Neural cell (in vitro differentiated cells): ENCODE measurements around the gene PRKD1. TPM values are rescaled to one million over a fixed set of nuclear protein-coding genes. Genes with fewer than 3 reads are reported as not detected.

Source experiments
- H2AFZ ChIP-seq: fragments of 200-600, 300-800 bp; sonication (generic), shearing (Covaris generic); 2 replicates; pipeline ENCODE4 v1.6.0; 2014; ENCODE audit warnings: low read depth, mild to moderate bottlenecking, antibody characterized with exemption, low read length, moderate library complexity
- H3F3A ChIP-seq: fragments of 200-600 bp; shearing (Covaris generic); 2 replicates; pipeline ENCODE4 v1.6.1; 2016; ENCODE audit warnings: mild to moderate bottlenecking, moderate library complexity, mixed read lengths, antibody characterized with exemption, low read length; ENCODE audit not compliant: insufficient read depth, poor library complexity, severe bottlenecking
- H3K27ac ChIP-seq: fragments of 200-600, 300-800 bp; sonication (generic), shearing (Covaris generic); 2 replicates; pipeline ENCODE4 v1.5.1; 2014; ENCODE audit warnings: mild to moderate bottlenecking, low read length, moderate library complexity
- H3K27me3 ChIP-seq: fragments of 300-800, 200-600 bp; sonication (generic), shearing (Covaris generic); 2 replicates; pipeline ENCODE4 v1.6.0; 2014; ENCODE audit warnings: mild to moderate bottlenecking, low read depth, low read length, moderate library complexity; ENCODE audit not compliant: insufficient read depth
- H3K36me3 ChIP-seq: fragments of 300-800, 200-600 bp; sonication (generic), shearing (Covaris generic); 2 replicates; pipeline ENCODE4 v1.5.1; 2014; ENCODE audit warnings: mild to moderate bottlenecking, antibody characterized with exemption, low read length, moderate library complexity; ENCODE audit not compliant: insufficient read depth
- H3K4me2 ChIP-seq: fragments of 300-800, 200-600 bp; sonication (generic), shearing (Covaris generic); 2 replicates; pipeline ENCODE4 v1.6.0; 2014; ENCODE audit warnings: mild to moderate bottlenecking, low read length
- H3K4me3 ChIP-seq: fragments of 300-800, 200-600 bp; sonication (generic), shearing (Covaris generic); 2 replicates; pipeline ENCODE4 v1.5.1; 2014; ENCODE audit warnings: mild to moderate bottlenecking, low read length, moderate library complexity
- H3K79me2 ChIP-seq: fragments of 200-600 bp; shearing (Covaris generic); replicated peaks from 2 replicates; pipeline ENCODE4 v1.6.0; 2014; ENCODE audit warnings: mild to moderate bottlenecking, low read length, moderate library complexity; ENCODE audit not compliant: insufficient read depth
- H3K9ac ChIP-seq: fragments of 300-800, 200-600 bp; sonication (generic), shearing (Covaris generic); 2 replicates; pipeline ENCODE4 v1.6.1; 2016; ENCODE audit warnings: mild to moderate bottlenecking, low read length, mixed read lengths
- H3K9me2 ChIP-seq: fragments of 200-600 bp; shearing (Covaris generic); 2 replicates; pipeline ENCODE4 v1.6.1; 2016; ENCODE audit warnings: mild to moderate bottlenecking, low read length, mixed read lengths; ENCODE audit not compliant: insufficient read depth
- H3K9me3 ChIP-seq: fragments of 200-600, 300-800 bp; sonication (generic), shearing (Covaris generic); 2 replicates; pipeline ENCODE4 v1.6.1; 2016; ENCODE audit warnings: mild to moderate bottlenecking, mixed run types, low read length, moderate library complexity, mixed read lengths
- H4K20me1 ChIP-seq: fragments of 200-600 bp; shearing (Covaris generic); 2 replicates; pipeline ENCODE4 v1.6.1; 2016; ENCODE audit warnings: mild to moderate bottlenecking, mixed run types; ENCODE audit not compliant: insufficient read depth
- CTCF ChIP-seq: fragments of 450-650 bp; IDR thresholded peaks from 2 replicates; pipeline ENCODE4 v1.5.1; 2014; ENCODE audit warnings: antibody characterized with exemption, mild to moderate bottlenecking, moderate library complexity; ENCODE audit not compliant: poor library complexity, severe bottlenecking
- EP300 ChIP-seq: fragments of 450-650 bp; conservative IDR thresholded peaks from 2 replicates; pipeline ENCODE4 v1.6.1; 2014; ENCODE audit warnings: antibody characterized with exemption, mild to moderate bottlenecking, moderate library complexity; ENCODE audit not compliant: poor library complexity, severe bottlenecking
- EZH2 ChIP-seq: fragments of 200-600, 300-800 bp; shearing (Covaris generic), sonication (generic); IDR thresholded peaks from 2 replicates; pipeline ENCODE4 v1.6.1; 2014; ENCODE audit warnings: antibody characterized with exemption, low read length, borderline replicate concordance, mild to moderate bottlenecking; ENCODE audit not compliant: insufficient read depth, poor library complexity, severe bottlenecking
- MXI1 ChIP-seq: fragments of 450-650 bp; conservative IDR thresholded peaks from 2 replicates; pipeline ENCODE4 v1.6.1; 2014; ENCODE audit warnings: antibody characterized with exemption, mild to moderate bottlenecking; ENCODE audit not compliant: poor library complexity, severe bottlenecking
- POLR2AphosphoS5 ChIP-seq: IDR thresholded peaks from 2 replicates; pipeline ENCODE4 v1.6.1; 2012
- RAD21 ChIP-seq: fragments of 450-650 bp; conservative IDR thresholded peaks from 2 replicates; pipeline ENCODE4 v1.6.1; 2014; ENCODE audit warnings: antibody characterized with exemption, mild to moderate bottlenecking, moderate library complexity
- REST ChIP-seq: IDR thresholded peaks from 2 replicates; pipeline ENCODE4 v1.6.1; 2012; ENCODE audit warnings: borderline replicate concordance
- SMC3 ChIP-seq: fragments of 450-650 bp; conservative IDR thresholded peaks from 2 replicates; pipeline ENCODE4 v1.6.1; 2014; ENCODE audit warnings: antibody characterized with exemption, mild to moderate bottlenecking, moderate library complexity; ENCODE audit not compliant: poor library complexity
- TAF1 ChIP-seq: IDR thresholded peaks from 2 replicates; pipeline ENCODE4 v1.6.1; 2012; ENCODE audit warnings: low read depth
- polyA plus RNA-seq: library from polyadenylated mRNA; depleted of rRNA; stranded (reverse); fragments of >200 nt; gene quantifications from 2 replicates; pipeline ENCODE4 v1.2.3, GENCODE V29; 2014

PRKD1 gene
- polyA plus RNA-seq, 1 donor from 2014 or later, result 9.6 TPM

- Histone ChIP-seq H3K79me2 (no peaks in the 10 kb centered on the region), H3K9ac (no peak overlapping the region), H3K36me3 (no peaks in the 10 kb centered on the region), H3K9me2 (no peaks in the 10 kb centered on the region), H2AFZ (no peak overlapping the region), H3K9me3 (no peaks in the 10 kb centered on the region), H3K4me2 (no peak overlapping the region), H4K20me1 (no peaks in the 10 kb centered on the region), H3K27me3 (no peaks in the 10 kb centered on the region), H3F3A (no peaks in the 10 kb centered on the region), H3K4me3 (no peak overlapping the region), H3K27ac (no peak overlapping the region)
- TF ChIP-seq TAF1, result no peak
- TF ChIP-seq CTCF, result no peak
- no peak for TF ChIP-seq SMC3
- no peak for TF ChIP-seq POLR2AphosphoS5
- TF ChIP-seq MXI1, result no peak
- no peak for TF ChIP-seq EP300
- no peak for TF ChIP-seq EZH2
- TF ChIP-seq REST, result no peak
- no peak for TF ChIP-seq RAD21
These were observed 112.5 kb downstream of the PRKD1 start for GRCh38 chr14:29815016-29815674.

- H3K9me2 ChIP-seq, result no peaks in the 10 kb centered on the region
- H3K9ac ChIP-seq, result no peak overlapping the region
- no peaks in the 10 kb centered on the region for H3K9me3 ChIP-seq
- H4K20me1 ChIP-seq, result no peaks in the 10 kb centered on the region
- no peak overlapping the region for H3K4me2 ChIP-seq
- no peak overlapping the region for H3K27ac ChIP-seq
- TF ChIP-seq CTCF (no peak), REST (no peak)
- no peaks in the 10 kb centered on the region for H3K36me3 ChIP-seq
- H2AFZ ChIP-seq, result no peak overlapping the region
- no peaks in the 10 kb centered on the region for H3K27me3 ChIP-seq
- no peak overlapping the region for H3K4me3 ChIP-seq
- H3F3A ChIP-seq, result no peaks in the 10 kb centered on the region
- H3K79me2 ChIP-seq, result no peaks in the 10 kb centered on the region
These were observed 113.3 kb downstream of the PRKD1 start for GRCh38 chr14:29814156-29815015.
